Measurements from ENCODE around the gene PRKCE.

- no peak for TF ChIP-seq CTCF (IDR thresholded peaks at IDR 0.05)
- TF ChIP-seq EP300 (IDR thresholded peaks at IDR 0.05) = no peak
Observed at GRCh38 chr2:46194856-46195255, 543.4 kb downstream of the PRKCE start.

All from sigmoid colon (tissue), 4 donors.